ENCODE measurements around the gene MPRIP.

MPRIP gene

GRCh38 chr17:17115620-17116019 is 73.4 kb downstream of the MPRIP start:
- in situ Hi-C loops (cut with MboI; ENCODE audit: low pct_unique_long_range_greater_than_20kb, low sequenced_read_pairs) = no loop called here

GRCh38 chr17:17116406-17116805 is 74.1 kb downstream of the MPRIP start:
- in situ Hi-C loops (cut with MboI; ENCODE audit: low pct_unique_long_range_greater_than_20kb, low sequenced_read_pairs) = no loop called here
- no peak for DNase-seq

More at GRCh38 chr17:17115620-17116019, 73.4 kb downstream of the MPRIP start:
- DNase-seq = no peak

- DNase-seq = no peak
- in situ Hi-C loops (cut with MboI; ENCODE audit: low pct_unique_long_range_greater_than_20kb, low sequenced_read_pairs) = no loop called here
Observed at GRCh38 chr17:17117923-17118322, 75.7 kb downstream of the MPRIP start.

GRCh38 chr17:17118399-17118798 is 76.1 kb downstream of the MPRIP start:
- in situ Hi-C loops (cut with MboI; ENCODE audit: low pct_unique_long_range_greater_than_20kb, low sequenced_read_pairs) = no loop called here
- no peak for DNase-seq

- in situ Hi-C loops (cut with MboI; ENCODE audit: low pct_unique_long_range_greater_than_20kb, low sequenced_read_pairs) = no loop called here
- DNase-seq = no peak
Observed at GRCh38 chr17:17119106-17119505, 76.8 kb downstream of the MPRIP start.

- in situ Hi-C loops (cut with MboI; ENCODE audit: low pct_unique_long_range_greater_than_20kb, low sequenced_read_pairs) = no loop called here
- DNase-seq = no peak
Observed at GRCh38 chr17:17119533-17119932, 77.3 kb downstream of the MPRIP start.

GRCh38 chr17:17120294-17120693 is 78.0 kb downstream of the MPRIP start:
- DNase-seq = no peak
- in situ Hi-C loops (cut with MboI; ENCODE audit: low pct_unique_long_range_greater_than_20kb, low sequenced_read_pairs) = no loop called here

- in situ Hi-C loops (cut with MboI; ENCODE audit: low pct_unique_long_range_greater_than_20kb, low sequenced_read_pairs) = no loop called here
- no peak for DNase-seq
Observed at GRCh38 chr17:17120701-17121100, 78.4 kb downstream of the MPRIP start.

GRCh38 chr17:17121162-17121561 is 78.9 kb downstream of the MPRIP start:
- no peak for DNase-seq
- in situ Hi-C loops (cut with MboI; ENCODE audit: low pct_unique_long_range_greater_than_20kb, low sequenced_read_pairs) = no loop called here

GRCh38 chr17:17122781-17123483 is 80.7 kb downstream of the MPRIP start:
- in situ Hi-C loops (cut with MboI; ENCODE audit: low pct_unique_long_range_greater_than_20kb, low sequenced_read_pairs) = no loop called here
- no peak for DNase-seq

GRCh38 chr17:17124341-17124740 is 82.1 kb downstream of the MPRIP start:
- no peak for DNase-seq
- in situ Hi-C loops (cut with MboI; ENCODE audit: low pct_unique_long_range_greater_than_20kb, low sequenced_read_pairs) = no loop called here

- no peak for DNase-seq
- in situ Hi-C loops (cut with MboI; ENCODE audit: low pct_unique_long_range_greater_than_20kb, low sequenced_read_pairs) = no loop called here
Observed at GRCh38 chr17:17125136-17126084, 83.2 kb downstream of the MPRIP start.

GRCh38 chr17:17126131-17127110 is 84.2 kb downstream of the MPRIP start:
- in situ Hi-C loops (cut with MboI; ENCODE audit: low pct_unique_long_range_greater_than_20kb, low sequenced_read_pairs) = no loop called here
- no peak for DNase-seq

GRCh38 chr17:17127156-17127555 is 84.9 kb downstream of the MPRIP start:
- in situ Hi-C loops (cut with MboI; ENCODE audit: low pct_unique_long_range_greater_than_20kb, low sequenced_read_pairs) = no loop called here
- DNase-seq = no peak

GRCh38 chr17:17127730-17128291 is 85.6 kb downstream of the MPRIP start:
- in situ Hi-C loops (cut with MboI; ENCODE audit: low pct_unique_long_range_greater_than_20kb, low sequenced_read_pairs) = no loop called here

GRCh38 chr17:17128476-17129075 is 86.3 kb downstream of the MPRIP start:
- DNase-seq = no peak
- in situ Hi-C loops (cut with MboI; ENCODE audit: low pct_unique_long_range_greater_than_20kb, low sequenced_read_pairs) = no loop called here

More at GRCh38 chr17:17127730-17128291, 85.6 kb downstream of the MPRIP start:
- no peak for DNase-seq

- in situ Hi-C loops (cut with MboI; ENCODE audit: low pct_unique_long_range_greater_than_20kb, low sequenced_read_pairs) = no loop called here
- no peak for DNase-seq
Observed at GRCh38 chr17:17129466-17129865, 87.2 kb downstream of the MPRIP start.

- in situ Hi-C loops (cut with MboI; ENCODE audit: low pct_unique_long_range_greater_than_20kb, low sequenced_read_pairs) = no loop called here
- no peak for DNase-seq
Observed at GRCh38 chr17:17130077-17130844, 88.0 kb downstream of the MPRIP start.

Measured in KBM-7 (cell line).